Stimulated activated CD4-positive, alpha-beta T cell treated with anti-CD3 and anti-CD28 coated beads, Interleukin-1b, Interleukin-23, amount 100 ng/mL, for 48 hours (primary cell): ENCODE data around the gene DNAH1.

Experiments
- DNase-seq: peaks from one replicate; pipeline ENCODE4 v3.0.0-alpha.2; 2020

The DNAH1 gene

GRCh38 chr3:52343946-52344600, 28.0 kb downstream of the DNAH1 start:
- DNase-seq, result no peak

DNA sequence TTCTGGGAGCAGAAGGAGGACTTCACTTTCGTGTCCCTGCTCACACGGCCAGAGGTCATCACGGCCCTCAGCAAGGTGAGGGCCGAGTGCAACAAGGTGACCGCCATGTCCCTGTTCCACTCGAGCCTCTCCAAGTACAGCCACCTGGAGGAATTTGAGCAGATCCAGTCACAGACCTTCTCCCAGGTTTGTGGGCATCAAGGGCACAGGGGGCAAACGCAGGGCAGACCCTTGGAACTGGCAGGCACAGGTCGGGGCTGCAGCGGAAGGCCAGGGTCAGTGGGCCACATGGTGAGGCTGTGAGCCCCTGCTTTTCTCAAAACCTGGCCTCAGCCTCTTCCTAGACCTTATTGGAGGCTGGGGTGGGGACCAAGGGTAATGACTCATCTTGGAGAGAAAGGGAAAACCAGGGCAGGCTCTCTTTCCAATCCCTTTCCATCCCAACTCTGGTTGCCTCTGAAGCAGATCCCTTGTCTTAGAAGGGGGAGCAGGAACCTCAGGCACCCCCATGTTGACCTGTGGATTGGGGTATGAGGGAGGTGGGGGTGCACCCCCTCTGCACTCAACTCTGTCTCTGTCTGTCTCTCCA, 29.5 kb downstream of the DNAH1 start:
- no peak for DNase-seq

- no peak for DNase-seq
These were observed 30.8 kb downstream of the DNAH1 start for GRCh38 chr3:52346623-52347530.

DNA sequence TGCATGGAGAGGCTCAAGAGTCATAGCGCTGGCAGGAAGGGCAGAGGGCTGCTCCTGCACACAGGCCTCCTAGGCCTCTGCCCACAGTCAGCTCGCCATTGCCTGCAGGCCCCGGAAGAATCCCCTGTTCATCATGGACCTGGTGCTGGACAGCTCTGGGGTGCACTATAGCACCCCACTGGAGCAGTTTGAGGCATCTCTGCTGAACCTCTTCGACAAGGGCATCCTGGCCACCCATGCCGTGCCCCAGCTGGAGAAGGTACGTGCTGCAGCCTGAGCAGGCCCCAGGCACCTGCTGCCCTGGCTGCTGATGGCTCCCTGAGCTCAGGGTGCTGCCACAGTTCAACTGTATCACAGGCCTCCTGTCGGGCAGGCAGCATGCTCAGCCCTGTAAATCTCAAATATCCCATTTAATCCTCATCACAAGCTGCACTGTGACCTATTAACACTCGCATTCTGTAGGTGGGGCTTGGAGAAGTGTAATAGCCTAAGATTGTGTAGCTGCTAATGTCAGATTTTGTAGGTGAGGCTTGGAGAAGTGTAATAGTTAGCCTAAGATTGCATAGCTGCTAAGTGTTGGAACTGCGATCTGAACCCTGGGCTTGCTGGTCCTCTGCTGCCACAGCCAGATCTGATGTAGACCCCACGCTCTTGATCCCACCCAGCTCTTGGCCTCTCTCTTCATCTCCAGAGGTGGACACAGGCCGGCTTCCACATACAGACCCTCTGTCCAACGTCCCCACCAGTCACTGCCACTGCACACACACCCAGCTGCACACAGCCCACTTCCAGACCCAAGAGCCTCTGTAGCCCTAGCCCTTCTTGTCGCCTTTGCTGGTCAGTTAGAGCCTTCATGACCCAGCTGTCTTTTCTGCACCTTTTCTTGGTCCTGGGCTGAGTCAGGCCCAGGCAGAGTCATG, 31.9 kb downstream of the DNAH1 start:
- no peak for DNase-seq

- DNase-seq, result no peak
These were observed 33.0 kb downstream of the DNAH1 start for GRCh38 chr3:52349131-52349530.

- no peak for DNase-seq
These were observed 33.7 kb downstream of the DNAH1 start for GRCh38 chr3:52349611-52350395.

DNA sequence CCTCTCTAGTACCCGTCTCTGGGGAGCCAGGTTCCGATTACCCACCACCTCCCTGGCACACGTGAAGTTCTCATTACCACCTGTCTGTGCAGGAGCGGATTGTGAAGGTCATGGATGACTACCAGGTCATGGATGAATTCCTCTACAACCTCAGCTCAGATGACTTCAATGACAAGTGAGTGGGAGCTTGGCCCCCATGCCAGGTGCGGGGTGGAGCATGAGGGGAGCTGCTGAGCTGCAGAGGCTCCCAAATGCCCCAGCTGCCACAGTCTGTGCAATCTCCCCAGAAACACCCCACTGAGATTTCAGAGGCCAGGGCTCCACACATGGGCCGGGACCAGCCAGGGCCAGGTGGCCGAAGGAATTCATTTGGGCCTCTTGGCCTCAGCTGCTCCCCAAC, 34.3 kb downstream of the DNAH1 start:
- DNase-seq, result no peak

DNA sequence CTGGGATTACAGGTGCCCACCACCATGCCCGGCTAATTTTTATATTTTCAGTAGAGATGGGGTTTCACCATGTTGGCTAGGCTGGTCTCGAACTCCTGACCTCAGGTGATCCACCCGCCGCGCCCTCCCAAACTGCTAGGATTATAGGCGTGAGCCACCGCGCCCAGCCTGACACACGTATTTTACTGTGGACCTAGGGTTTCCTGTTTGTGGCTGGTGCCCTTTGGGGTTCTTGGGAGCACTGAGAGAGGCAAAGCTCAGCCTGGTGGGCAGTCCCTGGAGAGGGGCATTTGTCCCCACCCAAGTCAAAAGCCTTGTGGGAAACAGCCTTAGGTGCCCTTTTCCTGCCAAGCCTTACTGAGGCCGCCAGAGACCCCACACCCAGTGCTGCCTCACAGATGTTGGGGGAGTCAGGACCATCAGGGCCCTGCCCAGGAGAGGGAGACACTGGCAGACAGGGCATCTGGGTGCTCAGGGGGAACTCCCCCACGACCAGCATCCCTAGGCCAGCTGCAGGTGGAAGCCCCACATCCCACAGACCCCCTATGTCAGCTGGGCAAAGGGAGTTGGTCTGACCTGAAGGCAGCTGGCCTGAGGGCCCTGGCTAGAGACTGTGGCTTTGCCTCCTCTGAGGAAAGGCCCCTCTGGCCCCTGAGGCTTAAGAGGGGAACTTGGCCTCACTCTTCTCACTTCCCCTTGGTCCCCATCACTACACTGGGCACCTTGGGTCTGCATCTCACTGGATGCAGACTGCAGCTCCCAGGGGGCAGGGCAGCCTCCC, 35.1 kb downstream of the DNAH1 start:
- DNase-seq, result no peak

- DNase-seq, result no peak
These were observed 35.7 kb downstream of the DNAH1 start for GRCh38 chr3:52351762-52352368.

DNA sequence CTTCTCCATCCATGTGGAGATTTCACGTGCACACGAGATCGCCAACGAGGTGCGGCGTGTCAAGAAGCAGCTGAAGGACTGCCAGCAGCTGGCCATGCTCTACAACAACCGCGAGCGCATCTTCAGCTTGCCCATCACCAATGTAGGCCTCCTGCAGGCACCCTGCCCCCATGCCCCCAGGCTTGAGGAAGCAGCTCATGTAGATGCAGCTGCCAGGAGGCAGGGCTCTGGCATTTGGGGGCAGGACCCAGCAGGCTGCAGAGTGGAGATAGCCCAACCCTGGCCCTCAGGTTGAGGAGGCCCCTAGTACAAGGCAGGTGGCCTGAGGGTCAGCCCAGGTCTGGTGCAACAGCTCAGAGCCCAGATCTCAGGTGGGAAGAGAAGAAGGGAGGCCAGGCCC, 36.4 kb downstream of the DNAH1 start:
- no peak for DNase-seq

- DNase-seq, result no peak
These were observed 37.3 kb downstream of the DNAH1 start for GRCh38 chr3:52353291-52353855.

DNA sequence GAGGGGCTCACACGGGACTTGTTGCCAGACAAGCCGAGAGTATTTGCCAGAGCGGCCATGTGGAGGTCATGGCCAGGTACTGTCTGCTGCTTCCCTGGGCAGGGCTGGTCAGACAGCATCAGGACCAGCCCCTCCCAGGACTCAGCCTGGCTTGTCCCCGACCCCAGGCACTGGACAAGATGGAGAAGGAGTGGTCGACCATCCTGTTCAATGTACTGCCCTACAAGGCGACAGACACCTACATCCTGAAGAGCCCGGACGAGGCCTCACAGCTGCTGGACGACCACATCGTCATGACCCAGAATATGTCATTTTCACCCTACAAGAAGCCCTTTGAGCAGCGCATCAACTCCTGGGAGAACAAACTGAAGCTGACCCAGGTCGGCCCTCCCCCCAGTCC, 38.6 kb downstream of the DNAH1 start:
- DNase-seq, result no peak

DNA sequence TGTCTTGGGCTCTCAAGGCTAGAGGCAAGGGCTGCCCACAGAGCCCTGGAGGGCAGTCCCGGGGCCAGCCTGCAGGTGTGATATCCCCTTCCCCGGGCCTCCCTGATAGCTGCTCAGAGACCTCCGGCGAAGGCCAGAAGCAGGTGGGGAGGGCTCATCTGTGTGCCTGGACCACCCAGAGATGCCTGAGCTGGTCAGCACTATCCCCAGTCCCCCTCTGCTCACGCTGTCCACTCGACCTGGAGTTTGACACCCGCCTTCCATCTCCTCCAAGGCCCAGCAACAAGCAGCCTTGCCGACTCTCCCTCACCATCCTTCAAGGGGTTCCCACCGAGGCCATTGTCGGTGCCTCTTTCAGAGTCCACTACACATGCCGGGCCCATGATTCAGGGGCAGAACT, 39.4 kb downstream of the DNAH1 start:
- no peak for DNase-seq

DNA sequence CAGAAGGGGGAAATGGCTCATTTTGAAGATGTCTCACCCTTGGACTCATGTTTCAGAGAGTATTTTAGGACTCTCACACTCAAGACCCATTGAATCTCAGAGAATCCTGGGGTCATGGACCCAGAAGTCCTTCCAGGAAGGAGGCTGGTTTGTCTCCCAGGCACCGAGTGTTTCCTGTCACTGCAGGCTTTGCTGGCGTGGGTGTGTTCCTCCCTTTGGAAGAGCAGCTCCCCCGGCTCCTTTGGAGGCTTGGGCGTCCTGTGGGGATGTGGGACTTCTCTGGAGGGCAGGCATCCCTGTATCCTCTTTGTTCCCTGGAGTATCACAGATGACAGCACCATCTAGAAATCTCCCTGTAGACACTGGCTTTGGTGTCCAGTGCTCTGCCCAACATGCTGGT, 40.0 kb downstream of the DNAH1 start:
- DNase-seq, result no peak

GRCh38 chr3:52357151-52358080, 41.3 kb downstream of the DNAH1 start:
- DNase-seq, result no peak

DNA sequence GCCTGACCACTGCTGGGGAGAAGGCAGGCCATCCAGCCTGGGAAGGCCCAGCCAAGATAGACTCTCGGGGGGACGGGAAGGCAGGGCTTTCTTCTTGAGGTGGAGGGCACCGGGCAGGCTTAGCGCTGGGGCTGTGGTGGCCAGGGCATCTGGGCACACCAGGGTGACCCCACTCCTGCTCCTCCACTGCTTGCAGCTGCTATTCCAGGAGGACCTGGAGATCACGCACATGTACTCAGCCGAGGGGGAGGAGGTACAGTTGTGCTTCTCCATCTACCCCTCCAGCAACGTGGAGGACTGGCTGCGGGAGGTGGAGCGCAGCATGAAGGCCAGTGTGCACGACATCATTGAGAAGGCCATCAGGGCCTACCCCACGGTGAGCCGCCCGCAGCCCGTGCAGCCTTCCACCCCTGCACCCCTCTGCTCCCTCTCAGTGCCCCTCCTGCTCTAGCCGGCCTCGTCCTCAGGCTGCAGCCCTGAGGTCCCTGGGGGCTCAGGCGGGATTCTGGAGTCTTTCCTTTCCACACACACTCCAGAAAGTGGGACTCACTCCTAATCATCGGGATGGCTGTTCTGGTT, 42.3 kb downstream of the DNAH1 start:
- DNase-seq, result no peak

- DNase-seq, result no peak
These were observed 43.2 kb downstream of the DNAH1 start for GRCh38 chr3:52359116-52359855.

GRCh38 chr3:52361011-52361410, 44.9 kb downstream of the DNAH1 start:
- no peak for DNase-seq
